Measurements from ENCODE around the gene MVB12B. TPM values are rescaled to one million over a fixed set of nuclear protein-coding genes. Genes with fewer than 3 reads are reported as not detected.

MVB12B gene
- total RNA-seq, 1 experiment from 2014 or later: 5.8 TPM

GRCh38 chr9:126393876-126394275 is 67.2 kb downstream of the MVB12B start:
- no peak overlapping the region for H2BK15ac ChIP-seq (ENCODE audit: low read depth, low read length)
- H2BK5ac ChIP-seq (ENCODE audit: insufficient read length, low read length): no peak overlapping the region
- no peak overlapping the region for H2BK12ac ChIP-seq (ENCODE audit: insufficient read length, low read depth, low read length)
- H2BK20ac ChIP-seq (ENCODE audit: low read depth, low read length, poor library complexity, severe bottlenecking): no peak overlapping the region
- Mint-ChIP-seq H3K9me3 (no peaks in the 10 kb centered on the region), H3K27me3 (ENCODE audit: low read depth) (no peaks in the 10 kb centered on the region), H3K36me3 (ENCODE audit: insufficient read depth in 1 of 3, low read depth in 3 of 3) (peaks cover 0 to 6% (median 0%) of the 10 kb centered on the region in 3 experiments; a peak in 2 of 7 replicates), H3K4me1 (peaks cover 5 to 15% of the 10 kb centered on the region in 2 experiments; a peak in 3 of 4 replicates), H3K4me3 (no peak overlapping the region), H3K27ac (no peak overlapping the region)
- no peak overlapping the region for H3K14ac ChIP-seq (ENCODE audit: insufficient read depth, low read length)
- H4K5ac ChIP-seq (ENCODE audit: insufficient read length, low read depth, low read length): no peak overlapping the region
- no peak overlapping the region for H3K23ac ChIP-seq (ENCODE audit: insufficient read length, low read depth, low read length)
- no peak overlapping the region for H3K4me2 ChIP-seq (ENCODE audit: insufficient read depth, insufficient read length, low read length)
- no peaks in the 10 kb centered on the region for H3K79me2 ChIP-seq (ENCODE audit: insufficient read depth, low read length)
- H3K79me1 ChIP-seq (ENCODE audit: insufficient read depth, low read depth, low read length, poor library complexity, severe bottlenecking): no peaks in the 10 kb centered on the region
- peaks cover 3% of the 10 kb centered on the region; the same call in 1 of the 2 replicates for H3K4me1 ChIP-seq (ENCODE audit: insufficient read depth, low read length)
- H3K27ac ChIP-seq (ENCODE audit: insufficient read length, low read depth, low read length): no peak overlapping the region
- H3K9me3 ChIP-seq (ENCODE audit: control insufficient read depth, low read depth, low read length): no peaks in the 10 kb centered on the region
- no CpG with 5 or more reads among the region's 6 CpGs for WGBS (ENCODE audit: extremely low coverage, insufficient read length, low lambda C conversion rate)
- H3K27me3 ChIP-seq (ENCODE audit: insufficient read depth, low read length): no peaks in the 10 kb centered on the region
- H2AK5ac ChIP-seq (ENCODE audit: insufficient read length, low read length): no peak overlapping the region
- H3K56ac ChIP-seq (ENCODE audit: insufficient read length, low read depth, low read length): no peak overlapping the region
- H3K18ac ChIP-seq (ENCODE audit: insufficient read length, low read depth, low read length): no peak overlapping the region
- no peak overlapping the region for H3K9ac ChIP-seq (ENCODE audit: extremely low read depth, insufficient read length, low read length)
- H4K20me1 ChIP-seq (ENCODE audit: control insufficient read depth, insufficient read depth, insufficient read length): no peaks in the 10 kb centered on the region
- no peak overlapping the region for H4K8ac ChIP-seq (replicated peaks; ENCODE audit: insufficient read length, low read depth, low read length)
- H3K4ac ChIP-seq (ENCODE audit: low read depth, low read length): no peak overlapping the region
- H3K23me2 ChIP-seq (ENCODE audit: insufficient read length, low read depth, low read length, poor library complexity, severe bottlenecking): no peaks in the 10 kb centered on the region
- H4K91ac ChIP-seq (ENCODE audit: insufficient read length, low read depth, low read length): no peak overlapping the region
- no peak overlapping the region for H3T11ph ChIP-seq (ENCODE audit: low read length)
- no peak overlapping the region for H2AFZ ChIP-seq (ENCODE audit: low read length)
- no peak for TF ChIP-seq CTCF (conservative IDR thresholded peaks at IDR 0.05)
- no peak for DNase-seq
- H2BK120ac ChIP-seq (ENCODE audit: low read depth, low read length, poor library complexity, severe bottlenecking): no peak overlapping the region
